Posterior cingulate gyrus (tissue), 11 donors: ENCODE results near the gene THAP6.
"Not testable (repeated sequence)": the region's sequence is repeated elsewhere in the genome, so short reads cannot be mapped to it uniquely, and the experiment has no call there.

Experiments used
- DNase-seq, 10 donors: peaks; one replicate each; pipeline versions ENCODE4 v3.0.0 to v3.0.0-alpha.2; 2020 to 2021; ENCODE audit warnings: mixed read lengths in 3 of 10
- intact Hi-C: fragments of 100-400 bp; cut with DNase I; formaldehyde crosslinking; loops from one replicate; pipeline ENCODE4 v1.15.1; 2023

Gene THAP6, protein sequence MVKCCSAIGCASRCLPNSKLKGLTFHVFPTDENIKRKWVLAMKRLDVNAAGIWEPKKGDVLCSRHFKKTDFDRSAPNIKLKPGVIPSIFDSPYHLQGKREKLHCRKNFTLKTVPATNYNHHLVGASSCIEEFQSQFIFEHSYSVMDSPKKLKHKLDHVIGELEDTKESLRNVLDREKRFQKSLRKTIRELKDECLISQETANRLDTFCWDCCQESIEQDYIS

DNA sequence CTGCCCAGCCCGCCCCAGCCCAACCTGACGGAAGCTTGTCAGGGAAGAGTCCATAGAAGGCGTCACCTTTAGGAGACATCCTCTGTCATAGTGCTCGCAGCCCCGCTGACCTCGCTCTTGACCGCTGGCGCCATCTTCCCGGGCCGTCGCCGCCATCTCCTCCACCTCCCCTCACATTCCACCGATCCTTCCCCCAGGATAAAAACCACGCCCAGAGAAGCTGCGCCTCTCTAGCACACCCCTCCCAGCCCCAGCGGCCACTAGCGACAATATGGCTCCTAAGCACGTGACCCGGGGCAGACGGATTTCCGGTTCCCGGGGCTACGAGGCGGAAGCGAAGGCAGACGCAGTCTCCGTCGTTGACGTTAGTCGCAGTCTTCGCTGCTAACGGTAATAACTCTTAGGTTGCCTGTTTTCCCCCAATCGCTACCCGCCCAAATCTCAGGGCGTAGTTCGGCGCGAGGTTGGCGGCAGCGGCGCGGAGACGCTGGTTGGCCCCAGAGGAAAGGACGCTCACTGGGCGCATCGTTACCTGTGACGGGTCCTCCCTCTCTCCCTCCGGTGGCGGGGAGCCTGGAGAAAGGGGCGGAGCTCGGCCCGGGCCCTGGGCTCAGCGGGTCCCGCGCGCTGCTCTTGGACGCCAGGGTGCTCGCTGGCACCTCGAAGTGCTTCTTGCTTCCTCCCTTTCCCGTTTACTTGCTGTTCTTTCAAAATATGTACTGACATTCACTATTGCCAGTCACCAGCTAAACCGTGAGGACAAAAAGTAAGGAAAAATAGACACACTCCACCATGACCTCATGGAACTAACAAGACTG, at the start of gene THAP6, which contains the start of gene RCHY1:
Gene THAP6 (plus strand): TSS at position 343 of the 818 bp plus-strand sequence. CDS start 980 bp downstream, outside the sequence.
Gene RCHY1 (minus strand): TSS at position 273 of the 818 bp plus-strand sequence. CDS start 117 bp downstream, at position 156.
- peak; percentile 94 to 99 (median 96) for DNase-seq
- intact Hi-C loops, result loop anchor here (5.0 kb wide), 1 partner anchor 208 kb away; the partner anchor contains the start of gene USO1

DNA sequence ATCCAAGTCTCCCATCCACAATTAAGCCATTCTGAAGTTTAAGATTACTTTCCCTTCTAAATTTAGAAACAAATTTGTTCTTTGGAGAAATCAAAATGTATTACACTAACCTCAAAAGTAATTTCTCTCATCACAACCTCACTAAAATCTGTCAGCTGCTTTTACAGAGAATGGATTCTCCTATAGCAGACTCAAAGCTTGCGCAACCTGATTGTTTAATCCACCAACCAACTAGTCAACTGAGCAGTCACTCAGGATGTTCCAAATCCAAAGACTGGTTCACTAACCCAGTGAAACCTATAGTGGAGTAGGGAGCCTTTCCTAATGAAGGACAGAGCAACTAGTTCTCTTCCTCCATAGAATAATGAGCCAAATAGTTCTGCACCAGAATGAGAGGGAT, 44.4 kb upstream of the THAP6 start:
- no peak for DNase-seq

DNA sequence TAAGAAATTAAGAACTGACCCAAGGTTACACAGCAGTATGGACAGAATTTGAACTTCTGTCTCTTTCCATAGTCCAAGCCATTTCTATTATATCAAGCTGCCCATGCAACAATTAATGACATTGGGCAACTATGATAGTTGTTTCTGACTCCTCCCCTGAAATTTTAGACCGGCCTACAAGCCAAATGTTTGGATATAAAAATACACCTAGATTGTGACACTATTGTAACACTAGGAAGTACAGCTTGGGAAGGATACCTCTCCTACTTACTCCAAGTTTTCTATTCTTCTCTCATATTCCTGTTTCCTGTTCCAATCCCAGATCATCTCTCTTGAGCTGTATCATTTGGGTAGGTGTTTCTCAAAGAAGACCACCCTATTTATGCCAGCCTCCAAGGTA, 43.5 kb upstream of the THAP6 start:
- intact Hi-C loops, result no loop called here

More for the DNA sequence above, 44.4 kb upstream of the THAP6 start:
- intact Hi-C loops, result loop anchor here (5.0 to 10.0 kb wide), 2 partner anchors 538 to 595 kb away; partner anchors contain the start of gene PARM1

DNA sequence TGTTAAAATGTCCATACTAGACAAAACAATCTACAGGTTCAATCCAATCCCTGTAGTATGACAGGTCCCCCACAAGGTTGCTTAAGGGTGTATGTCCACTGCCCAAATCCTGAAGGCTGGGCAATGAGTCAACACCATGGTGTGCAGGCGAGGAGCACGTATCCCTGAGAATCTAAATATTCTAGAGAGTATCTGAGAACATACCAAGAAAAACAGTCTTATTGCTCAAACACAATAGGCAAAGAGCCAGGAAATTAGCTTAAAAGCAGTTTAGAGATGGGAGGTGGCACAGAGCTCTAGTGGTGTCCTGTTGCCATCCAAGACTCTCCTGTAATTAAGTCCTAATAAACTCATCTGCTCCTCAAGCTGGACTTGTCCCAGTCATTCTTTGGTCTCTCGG, 37.1 kb upstream of the THAP6 start:
- DNase-seq, result no peak
- intact Hi-C loops, result no loop called here

More for the DNA sequence above, 43.5 kb upstream of the THAP6 start:
- no peak for DNase-seq

DNA sequence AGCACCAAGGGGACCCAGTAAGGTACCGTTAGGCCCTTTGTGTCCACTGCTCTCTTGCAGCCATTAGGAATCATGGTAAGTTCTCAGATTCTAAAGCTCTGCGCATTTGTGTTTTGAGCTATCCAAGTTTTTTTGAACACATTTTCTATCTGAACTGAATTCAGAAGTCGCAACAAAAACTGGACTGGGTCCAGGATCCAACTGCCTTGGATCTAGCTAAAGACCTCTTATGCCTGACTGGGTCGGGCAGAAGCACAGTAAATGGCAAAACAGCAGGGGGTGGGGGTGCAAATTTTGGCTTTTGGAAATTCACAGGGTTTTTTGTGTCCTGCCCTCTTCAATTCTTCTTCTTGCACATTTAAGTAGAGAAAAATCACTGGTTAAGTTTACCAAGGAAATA, 30.1 kb upstream of the THAP6 start:
- intact Hi-C loops, result no loop called here
- DNase-seq, result peak in 3 of 10 donors; percentile 7 to 17 (median 9)

DNA sequence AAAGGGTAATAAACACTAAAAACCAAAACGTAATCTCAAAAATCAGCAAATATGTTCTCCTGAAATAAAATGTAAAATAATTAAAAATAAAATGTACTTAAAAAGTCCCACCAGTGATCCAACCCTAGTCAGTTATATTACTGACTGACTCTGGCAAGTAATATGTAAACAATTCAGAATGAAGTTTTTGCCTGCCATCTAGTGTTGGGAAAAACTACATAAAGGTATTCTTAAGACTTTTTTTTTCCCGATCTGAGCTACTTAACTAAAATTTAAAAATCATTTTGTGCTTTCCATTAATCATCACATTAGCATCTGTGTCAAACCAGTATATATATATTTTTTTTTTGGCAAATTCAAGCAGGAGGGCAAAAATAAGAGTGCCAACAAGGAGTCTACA, 24.1 kb upstream of the THAP6 start:
- no peak for DNase-seq
- intact Hi-C loops, result loop anchor here (5.0 kb wide), 2 partner anchors 558 to 618 kb away; partner anchors contain the start of gene PARM1

DNA sequence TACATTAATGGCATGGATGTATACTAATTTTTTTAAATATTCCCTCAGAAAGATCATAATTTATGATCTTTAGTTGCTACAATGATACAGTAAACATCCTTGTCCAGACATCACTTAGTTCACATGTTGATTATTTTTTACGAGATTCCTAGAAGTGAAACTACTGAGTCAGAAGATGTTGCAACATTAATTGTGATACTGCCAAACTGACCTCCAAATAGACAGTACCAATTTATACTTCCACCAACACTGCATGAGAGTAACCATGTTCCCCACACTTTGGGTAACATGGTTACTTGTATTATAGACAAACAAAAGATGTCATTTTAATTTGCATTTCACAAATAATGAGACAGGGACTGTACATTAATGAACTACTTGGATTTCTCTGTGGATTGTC, 19.7 kb upstream of the THAP6 start:
- no peak for DNase-seq
- intact Hi-C loops, result loop anchor here (5.0 kb wide), 2 partner anchors 562 to 622 kb away; partner anchors contain the start of gene PARM1

DNA sequence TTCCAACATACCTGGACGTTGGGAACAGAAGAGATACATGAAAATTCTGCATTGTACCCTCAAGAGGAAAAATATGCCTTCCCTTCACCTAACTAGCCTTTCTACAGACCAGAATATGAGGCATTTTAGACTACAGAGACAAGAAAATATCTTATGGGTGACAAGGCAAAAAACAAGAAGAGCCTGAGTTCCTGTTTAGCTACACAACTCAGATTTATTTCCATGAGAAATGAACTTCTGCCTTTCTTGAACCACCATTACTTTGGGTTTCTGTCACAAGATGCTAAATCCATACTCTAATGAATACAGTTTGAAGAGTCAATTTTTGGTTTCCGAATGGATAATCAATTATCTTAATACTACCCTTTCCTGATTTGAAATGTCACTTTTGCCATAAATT, 18.8 kb upstream of the THAP6 start:
- no peak for DNase-seq
- intact Hi-C loops, result no loop called here

DNA sequence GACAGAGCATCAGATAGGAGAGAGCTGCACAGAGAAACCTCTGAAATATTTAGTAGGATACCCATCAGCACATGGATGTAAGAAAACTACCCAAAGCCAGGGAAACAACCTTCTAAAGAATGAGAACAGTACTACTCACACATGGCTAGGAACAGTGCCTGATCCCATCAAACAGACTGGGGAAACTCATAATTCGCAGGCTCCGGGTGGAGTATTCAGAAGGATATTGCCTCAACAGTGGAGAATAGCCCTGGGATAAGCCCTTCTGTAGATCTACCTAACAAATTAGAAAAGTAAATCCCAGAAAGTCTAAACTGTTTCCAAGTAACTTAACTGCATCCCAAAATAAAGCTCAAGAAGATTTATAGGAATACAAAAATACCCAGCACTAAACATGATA, 17.9 kb upstream of the THAP6 start:
- no peak for DNase-seq
- intact Hi-C loops, result no loop called here

DNA sequence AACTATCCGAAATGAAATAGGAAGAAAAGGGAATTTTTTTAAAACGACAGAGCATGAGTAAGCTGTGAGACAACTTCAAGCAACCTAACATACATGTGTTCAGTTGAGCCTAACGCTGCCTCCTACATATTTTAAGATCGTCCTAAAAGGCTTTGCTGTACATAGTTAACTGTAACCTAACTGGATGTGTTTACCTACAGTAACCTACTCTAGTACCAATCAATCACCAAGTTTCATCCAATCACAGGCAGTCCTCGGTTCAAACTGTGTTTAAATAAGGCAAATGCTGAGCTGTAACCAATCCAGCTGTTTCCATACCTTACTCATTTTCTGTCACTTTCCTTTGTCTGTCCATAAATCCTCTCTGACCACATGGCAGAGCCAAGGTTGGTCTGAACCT, 17.1 kb upstream of the THAP6 start:
- DNase-seq, result no peak
- intact Hi-C loops, result no loop called here

DNA sequence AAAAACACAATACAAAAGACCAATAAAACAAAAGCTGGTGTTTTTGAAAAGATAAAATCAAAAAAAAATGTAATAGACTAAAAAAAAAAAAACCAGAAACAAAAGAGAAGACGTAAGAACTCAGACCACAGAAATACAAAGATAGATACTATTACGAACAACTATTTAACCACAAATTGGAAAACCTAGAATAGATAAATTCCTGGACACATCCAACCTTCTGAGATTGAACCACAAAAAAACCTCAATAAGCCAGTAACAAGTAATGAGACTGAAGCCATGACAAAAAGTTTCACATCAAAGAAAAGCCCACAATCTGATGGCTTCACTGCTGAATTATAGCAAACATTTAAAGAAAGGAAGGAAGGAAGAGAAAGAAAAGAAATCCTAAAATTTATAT, 16.2 kb upstream of the THAP6 start:
- intact Hi-C loops, result no loop called here
- no peak for DNase-seq

DNA sequence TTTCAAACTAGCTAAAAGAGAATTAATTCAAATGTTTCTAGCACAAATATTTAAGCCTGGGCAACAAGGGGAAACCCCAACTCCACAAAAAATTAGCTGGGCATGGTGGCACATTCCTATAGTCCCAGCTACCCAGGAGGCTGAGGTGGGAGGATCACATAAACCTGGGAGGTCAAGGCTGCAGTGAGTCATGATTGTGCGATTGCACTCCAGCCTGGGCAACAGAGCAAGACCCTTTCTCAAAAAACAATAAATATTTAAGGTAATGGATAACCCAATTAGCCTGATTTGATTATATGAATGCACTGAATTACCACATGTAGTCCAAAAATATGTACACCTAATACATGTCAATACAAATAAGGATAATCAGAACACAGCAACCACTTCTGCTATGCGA, 14.4 kb upstream of the THAP6 start:
- intact Hi-C loops, result no loop called here
- no peak for DNase-seq

DNA sequence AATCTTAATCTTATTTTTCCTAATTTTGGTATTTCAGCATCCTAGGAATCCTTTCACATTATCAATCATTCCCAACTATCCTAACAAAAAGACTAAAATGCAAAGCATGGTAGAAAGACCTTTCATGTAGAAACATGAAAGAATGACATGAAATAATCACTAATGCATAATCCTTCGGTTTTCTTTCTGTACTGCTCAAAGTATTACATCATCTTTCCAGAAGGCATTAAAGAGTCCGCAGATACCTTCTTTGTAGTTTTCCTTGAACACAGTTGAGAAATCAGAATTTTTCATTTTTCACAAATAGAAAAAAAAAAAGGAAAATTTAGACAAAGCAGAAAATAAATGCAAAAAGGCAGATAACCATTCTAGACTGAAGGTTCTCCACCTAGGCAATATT, 11.6 kb upstream of the THAP6 start:
- intact Hi-C loops, result no loop called here
- DNase-seq, result no peak

DNA sequence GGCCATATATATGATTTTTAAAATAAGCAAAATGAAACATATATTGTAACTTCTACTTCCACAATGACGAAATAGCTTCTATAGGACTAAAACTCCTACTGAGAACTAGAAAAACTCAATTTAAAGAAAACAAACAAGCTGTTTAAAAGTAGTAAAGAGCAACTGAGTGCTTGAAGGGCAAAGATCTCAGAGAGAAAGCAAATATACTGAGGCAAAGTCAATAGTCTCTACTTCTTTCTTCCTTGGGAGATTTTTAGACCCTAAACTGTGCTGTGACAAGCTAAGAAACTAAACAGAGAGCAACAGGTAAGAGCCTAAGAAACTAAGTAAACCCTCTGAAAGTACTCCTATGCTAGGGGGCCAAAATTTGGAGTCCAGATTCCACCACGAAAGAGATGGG, 8.6 kb upstream of the THAP6 start:
- DNase-seq, result no peak
- intact Hi-C loops, result no loop called here

DNA sequence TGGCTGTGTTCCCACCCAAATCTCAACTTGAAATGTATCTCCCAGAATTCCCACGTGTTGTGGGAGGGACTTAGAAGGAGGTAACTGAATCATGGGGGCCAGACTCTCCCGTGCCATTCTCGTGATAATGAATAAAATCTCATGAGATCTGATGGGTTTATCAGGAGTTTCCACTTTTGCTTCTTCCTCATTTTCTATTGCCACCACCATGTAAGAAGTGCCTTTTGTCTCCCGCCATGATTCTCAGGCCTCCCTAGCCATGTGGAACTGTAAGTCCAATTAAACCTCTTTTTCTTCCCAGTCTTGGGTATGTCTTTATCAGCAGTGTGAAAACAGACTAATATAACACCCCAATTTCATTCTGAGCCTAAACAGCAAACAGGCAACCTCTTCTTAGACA, 4.7 kb upstream of the THAP6 start:
- DNase-seq, intact Hi-C loops: not testable (repeated sequence)

DNA sequence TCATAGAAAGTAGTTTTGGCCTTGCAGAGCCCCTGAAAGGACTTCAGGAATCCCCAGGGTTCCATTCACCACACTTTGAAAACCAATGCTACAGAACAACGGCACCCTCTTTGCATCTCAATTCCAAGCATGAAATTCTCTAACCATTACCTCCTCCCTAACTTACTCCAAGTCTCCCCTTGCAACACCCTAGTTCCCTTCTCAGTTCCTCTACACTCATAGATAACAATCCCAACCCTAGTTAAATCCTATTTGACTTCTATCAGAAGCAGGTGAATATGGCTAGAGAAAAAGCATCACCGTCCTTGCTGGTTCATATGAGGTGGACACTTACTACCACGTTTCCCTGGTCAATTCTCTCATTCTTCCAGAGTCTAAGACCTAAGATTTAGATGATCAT, 2.4 kb upstream of the THAP6 start:
- intact Hi-C loops, result loop anchor here (5.0 kb wide), 1 partner anchor 210 kb away; the partner anchor contains the start of gene USO1

DNA sequence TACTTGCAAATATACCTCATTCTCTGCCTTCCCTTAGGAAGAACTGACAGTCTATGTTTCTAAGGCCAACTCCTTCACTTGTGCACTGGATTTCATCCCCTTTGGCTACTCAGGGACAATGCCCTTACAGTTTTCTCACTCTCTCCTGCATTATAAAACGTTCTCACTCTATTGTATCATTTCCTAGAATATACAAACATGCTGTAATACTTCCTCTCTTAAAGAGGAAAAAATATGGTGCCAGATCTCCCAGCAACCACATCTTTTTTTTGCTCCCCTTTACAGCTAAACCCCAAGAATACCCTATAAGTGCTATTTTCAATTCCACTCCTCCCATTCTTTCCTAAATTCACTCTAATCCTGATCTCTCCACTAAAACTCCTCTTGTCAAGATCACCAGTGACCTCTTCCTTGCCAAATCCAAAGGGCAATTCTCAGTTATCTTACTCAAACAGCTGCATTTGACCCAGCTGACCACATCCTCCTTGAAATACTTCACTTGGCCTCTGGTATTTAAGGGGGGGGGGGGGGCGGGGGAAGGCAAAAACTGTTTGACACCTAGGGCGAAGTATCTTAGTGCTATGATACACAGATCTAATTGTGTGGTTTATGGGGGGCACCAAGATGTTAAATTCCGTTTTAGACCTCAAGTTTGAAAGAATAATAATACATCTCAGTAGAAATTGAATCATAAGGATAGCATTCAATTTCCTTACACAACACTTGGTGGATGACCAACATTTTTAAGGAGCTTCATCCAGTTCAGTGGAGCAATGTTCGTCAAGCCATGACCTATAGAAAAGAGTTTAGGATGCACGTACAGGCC, 1.7 kb upstream of the THAP6 start:
- DNase-seq, result no peak
- intact Hi-C loops, result loop anchor here (5.0 kb wide), 1 partner anchor 210 kb away; the partner anchor contains the start of gene USO1

More for the DNA sequence above, 2.4 kb upstream of the THAP6 start:
- no peak for DNase-seq

DNA sequence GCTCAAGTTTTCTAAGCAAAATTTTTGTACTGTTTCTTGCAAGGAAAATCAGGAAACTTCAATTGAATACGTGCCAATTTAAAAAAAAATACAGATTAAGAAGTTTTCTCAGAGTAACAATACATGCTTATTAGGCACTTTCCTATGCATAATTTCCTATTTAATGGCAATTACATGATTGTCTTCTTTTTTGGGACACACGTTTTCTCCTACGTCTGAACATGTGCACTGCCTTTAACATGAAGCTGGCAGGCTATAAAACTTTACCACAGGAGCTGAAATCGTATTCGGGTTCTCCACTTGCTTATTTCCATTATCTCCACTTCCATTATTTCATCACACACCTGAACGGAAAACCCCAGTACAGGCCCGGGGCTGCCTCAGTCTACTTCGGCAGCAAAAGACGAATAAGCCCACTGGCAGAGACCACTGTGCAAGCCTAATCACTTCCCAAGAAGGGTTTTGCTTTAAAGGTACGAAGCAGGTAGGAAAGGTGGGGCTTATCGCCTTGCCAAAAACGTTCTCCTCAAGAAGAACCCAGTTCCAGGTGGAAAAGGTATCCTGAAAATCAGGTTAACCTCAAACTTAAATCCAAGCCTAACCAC, 645 bp upstream of the THAP6 start:
- no peak for DNase-seq
- intact Hi-C loops, result loop anchor here (5.0 kb wide), 1 partner anchor 209 kb away; the partner anchor contains the start of gene USO1

DNA sequence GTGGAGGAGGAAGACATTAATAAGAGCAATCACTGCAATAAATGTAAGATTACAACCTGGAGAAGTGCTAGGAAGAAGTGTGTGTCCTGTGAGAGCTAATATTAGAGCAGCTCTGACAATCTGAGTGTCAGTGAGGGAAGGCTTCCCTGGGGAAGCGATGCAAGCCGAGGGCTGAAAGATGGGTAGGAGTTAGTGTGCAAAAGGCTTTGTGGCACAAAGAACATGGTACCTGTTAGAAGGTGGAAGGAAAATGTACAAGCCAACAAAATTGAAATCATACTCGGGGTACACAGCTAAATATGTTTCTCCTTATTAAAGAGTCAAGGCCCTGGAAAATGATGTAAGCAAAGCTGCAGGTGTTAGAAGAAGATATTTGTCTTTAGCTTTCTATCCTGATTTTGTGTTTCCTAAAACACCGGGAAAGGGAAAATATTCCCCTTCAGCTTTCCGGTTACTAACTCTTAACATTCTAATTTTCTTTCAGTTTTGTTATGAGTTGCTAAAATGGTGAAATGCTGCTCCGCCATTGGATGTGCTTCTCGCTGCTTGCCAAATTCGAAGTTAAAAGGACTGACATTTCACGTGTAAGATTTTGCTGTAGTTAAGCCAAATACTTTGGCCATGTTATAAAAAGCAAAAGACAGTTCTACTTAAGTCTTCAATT, 808 bp downstream of the THAP6 start:
- DNase-seq, result peak in 1 of 10 donors; percentile 57
- intact Hi-C loops, result loop anchor here (5.0 kb wide), 1 partner anchor 207 kb away; the partner anchor contains the start of gene USO1
